Subcutaneous adipose tissue (tissue), 4 donors: Measurements from ENCODE around the gene C20orf204. TPM values are rescaled to one million over a fixed set of nuclear protein-coding genes. Genes with fewer than 3 reads are reported as not detected.

Experiments used
- CTCF ChIP-seq: fragments of 450-650 bp; IDR thresholded peaks from one replicate; pipeline ENCODE4 v1.5.1; 2016; ENCODE audit warnings: low read depth, mild to moderate bottlenecking, control low read depth, antibody characterized with exemption, moderate library complexity
- small RNA-seq: library from RNA; depleted of rRNA; stranded (forward); fragments of <200 nt; gene quantifications from one replicate; pipeline ENCODE3, GENCODE V24; 2016
- total RNA-seq, 4 donors: library from RNA; depleted of rRNA; stranded (reverse); fragments of >200 nt; gene quantifications; one replicate each; pipeline ENCODE4 v1.1.0, GENCODE V29; 2016

C20orf204 gene
- total RNA-seq, 4 donors from 2014 or later = 0.17 to 4.0 (median 1.1) TPM

DNA sequence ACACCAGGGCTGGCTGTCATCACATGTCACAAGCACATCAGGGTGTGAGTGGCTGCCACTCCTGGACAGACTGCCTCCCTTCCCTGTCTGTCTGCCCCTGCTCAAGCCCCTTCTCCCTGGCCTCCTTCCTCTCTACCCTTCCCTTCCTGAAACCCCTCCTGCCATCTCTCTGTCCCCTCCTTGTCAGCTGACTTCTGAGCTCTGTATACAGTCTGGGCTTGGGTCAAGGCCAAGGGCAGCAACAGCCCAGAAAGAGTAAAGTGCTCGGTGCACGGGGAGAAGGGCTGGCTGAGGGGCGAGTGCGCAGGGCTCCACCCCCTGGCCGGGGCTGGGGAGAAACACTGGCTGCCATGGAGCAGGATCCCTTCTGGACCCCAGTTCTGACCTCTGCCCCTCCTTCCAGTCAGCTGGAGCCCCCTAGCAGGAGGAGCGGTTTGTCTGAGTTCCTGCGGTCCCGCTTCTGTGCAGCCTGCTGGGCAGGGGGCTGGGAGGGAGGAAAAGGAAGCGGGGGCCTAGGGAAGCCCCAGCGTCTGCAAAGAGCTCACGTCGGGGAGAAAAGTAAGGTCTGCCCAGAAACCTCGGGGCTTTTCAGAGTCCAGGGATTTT lies 46.2 kb downstream of the C20orf204 start:
- no peak for TF ChIP-seq CTCF

DNA sequence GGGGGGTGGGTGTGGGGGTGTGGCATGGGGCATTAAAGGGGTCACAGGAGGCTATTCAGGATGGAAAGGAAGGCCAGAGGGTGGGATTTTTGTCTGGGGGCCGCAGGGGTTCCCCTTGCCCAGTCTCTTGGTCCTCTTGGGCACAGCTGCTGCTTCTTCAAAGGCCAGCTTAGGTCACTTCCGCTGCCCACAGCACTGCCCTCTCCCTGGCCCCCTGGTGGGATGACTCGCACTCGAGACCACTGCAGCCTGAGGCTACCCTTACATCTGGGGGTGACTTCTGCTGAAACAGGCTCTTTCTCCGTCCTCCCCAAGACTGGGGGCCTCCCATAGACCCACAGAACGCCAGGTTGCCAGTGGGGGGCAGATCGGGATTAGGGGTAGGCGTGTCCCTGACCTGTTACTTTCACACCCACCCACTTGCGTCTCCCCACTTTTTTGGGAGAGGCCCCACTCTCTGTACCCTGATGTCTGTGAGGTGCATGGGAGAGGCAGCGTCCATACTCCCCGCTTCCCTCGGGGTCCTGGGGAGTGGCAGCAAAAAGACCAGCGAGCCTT lies 46.9 kb downstream of the C20orf204 start:
- no peak for TF ChIP-seq CTCF

- no peak for TF ChIP-seq CTCF
Observed at GRCh38 chr20:64083378-64083803, 47.4 kb downstream of the C20orf204 start.

GRCh38 chr20:64083804-64084684 lies 48.1 kb downstream of the C20orf204 start, which contains the start of gene LKAAEAR1:
Gene LKAAEAR1 (minus strand): TSS chr20:64084398. CDS start chr20:64084219, 179 bp downstream.
- TF ChIP-seq CTCF = no peak

GRCh38 chr20:64084685-64085152 lies 48.7 kb downstream of the C20orf204 start:
- no peak for TF ChIP-seq CTCF

- no peak for TF ChIP-seq CTCF
Observed at GRCh38 chr20:64086801-64087200, 50.8 kb downstream of the C20orf204 start.

Small RNAs within 50 kb of the gene (small RNA-seq; reads per million reads assigned to genes)
- gene AL355803.1 (not detected), gene MIR6813 (not detected)

Other genes starting within 250 kb of the C20orf204 start
- gene ZBTB46, start 204.9 kb upstream of the C20orf204 start, total RNA-seq = 10 to 100 TPM in 1 of 4 donors, 1 to 10 TPM in 3; 5.7 to 45.2 (median 7.4) TPM
- gene ABHD16B, start 174.7 kb upstream of the C20orf204 start, total RNA-seq = not detected
- gene TPD52L2, start 170.9 kb upstream of the C20orf204 start, total RNA-seq = 100 to 1,000 TPM; 110 to 165 (median 152) TPM
- 10 to 100 TPM; 24.3 to 47.5 (median 35.1) TPM for gene DNAJC5, start 141.1 kb upstream of the C20orf204 start, total RNA-seq
- 10 to 100 TPM; 24.4 to 47.7 (median 27.1) TPM for gene UCKL1, start 79.8 kb upstream of the C20orf204 start, total RNA-seq
- gene ZNF512B, start 66.3 kb upstream of the C20orf204 start, total RNA-seq = 10 to 100 TPM in 1 of 4 donors, 1 to 10 TPM in 3; 2.6 to 11.9 (median 4.7) TPM
- 1 to 10 TPM in 3 of 4 donors, not detected in 1; 1.1 to 2.3 (median 2.0) TPM for gene SAMD10, start 56.5 kb upstream of the C20orf204 start, total RNA-seq
- 10 to 100 TPM; 44.3 to 80.3 (median 57.2) TPM for gene PRPF6, start 55.0 kb upstream of the C20orf204 start, total RNA-seq
- gene SOX18, start 13.5 kb downstream of the C20orf204 start, total RNA-seq = 10 to 100 TPM in 1 of 4 donors, 1 to 10 TPM in 3; 1.2 to 46.3 (median 7.1) TPM
- gene TCEA2, start 27.0 kb downstream of the C20orf204 start, total RNA-seq = 10 to 100 TPM; 30.8 to 36.9 (median 33.2) TPM
- gene RGS19, start 43.3 kb downstream of the C20orf204 start, total RNA-seq = 10 to 100 TPM; 15.6 to 44.5 (median 20.4) TPM
- gene OPRL1, start 43.9 kb downstream of the C20orf204 start, total RNA-seq = 1 to 10 TPM in 3 of 4 donors, under 1 TPM in 1; 0.65 to 2.7 (median 1.7) TPM
- gene LKAAEAR1, start 48.2 kb downstream of the C20orf204 start, total RNA-seq = not detected
- not detected for gene NPBWR2, start 71.4 kb downstream of the C20orf204 start, total RNA-seq
- gene MYT1, start 128.3 kb downstream of the C20orf204 start, total RNA-seq = not detected
- gene PCMTD2, start 219.6 kb downstream of the C20orf204 start, total RNA-seq = 10 to 100 TPM; 39.1 to 76.2 (median 58.3) TPM